Muscle layer of duodenum (tissue), 2 donors: Measurements from ENCODE around the gene LAIR2.

Experiments
- H3K27ac ChIP-seq: one replicate; pipeline ENCODE4 v1.7.0; 2013; ENCODE audit warnings: mild to moderate bottlenecking, low read length
- H3K27me3 ChIP-seq: one replicate; pipeline ENCODE4 v1.7.0; 2013; ENCODE audit warnings: low read depth, mild to moderate bottlenecking, control low read depth, low read length
- H3K36me3 ChIP-seq, 2 donors: one replicate each; pipeline ENCODE4 v1.7.0; 2013; ENCODE audit warnings: low read length in 2 of 2, control low read depth in 1 of 2, mild to moderate bottlenecking in 1 of 2; ENCODE audit not compliant: insufficient read depth in 2 of 2, control insufficient read depth in 1 of 2
- H3K4me1 ChIP-seq, 2 donors: one replicate each; pipeline ENCODE4 v1.7.0; 2013; ENCODE audit warnings: low read length in 2 of 2, mild to moderate bottlenecking in 2 of 2, control low read depth in 1 of 2, moderate library complexity in 1 of 2; ENCODE audit not compliant: insufficient read depth in 2 of 2, control insufficient read depth in 1 of 2
- H3K4me3 ChIP-seq, 2 donors: one replicate each; pipeline ENCODE4 v1.7.0; 2013; ENCODE audit warnings: low read length in 2 of 2, low read depth in 1 of 2, mild to moderate bottlenecking in 1 of 2
- H3K9me3 ChIP-seq, 2 donors: one replicate each; pipeline ENCODE4 v1.7.0; 2013; ENCODE audit warnings: low read length in 2 of 2, control low read depth in 1 of 2, mild to moderate bottlenecking in 1 of 2; ENCODE audit not compliant: control insufficient read depth in 1 of 2
- donor health status: healthy.

LAIR2 gene

DNA sequence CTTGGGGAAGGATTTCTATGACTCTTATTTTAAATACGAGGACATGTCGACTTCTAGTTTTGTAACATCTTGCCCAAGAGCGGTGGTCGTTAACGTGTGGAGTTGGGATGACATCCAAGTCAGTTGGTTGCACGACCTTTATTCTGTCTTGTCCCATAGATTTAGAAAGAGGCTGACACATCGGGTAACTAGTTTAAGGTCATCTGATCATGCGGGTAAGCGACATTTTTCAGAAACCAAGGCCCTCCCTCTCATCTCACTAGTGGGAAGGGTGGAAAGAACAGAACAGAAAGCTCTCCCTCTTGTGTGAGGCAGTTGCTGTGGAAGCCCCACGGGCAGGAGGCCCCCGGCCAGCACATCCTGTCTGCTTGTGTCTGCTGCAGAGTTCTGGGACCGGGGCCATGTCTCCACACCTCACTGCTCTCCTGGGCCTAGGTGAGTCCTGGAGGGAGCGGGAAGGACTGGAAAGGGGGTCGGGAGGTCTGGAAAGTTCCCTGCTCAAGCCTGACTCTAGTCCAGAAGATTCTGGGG, at the start of gene LAIR2:
Gene LAIR2, plus strand, starts transcription at position 314 of the 531 bp plus-strand sequence. Its CDS starts 88 bp downstream, at position 402.
- H3K4me3 ChIP-seq, result no peak within 1 kb of the TSS
- peaks cover 6% of the 10 kb centered on the region for H3K27me3 ChIP-seq
- H3K36me3 ChIP-seq, result no peaks in the 10 kb centered on the region
- H3K4me1 ChIP-seq, result no peaks in the 10 kb centered on the region
- no peaks in the 10 kb centered on the region for H3K9me3 ChIP-seq
- no peak within 1 kb of the TSS for H3K27ac ChIP-seq

- Histone ChIP-seq H3K4me1 (peaks cover 8 to 27% of the 10 kb centered on the region in 2 donors), H3K36me3 (peaks cover 73 to 84% of the 10 kb centered on the region in 2 donors), H3K27ac (no peak overlapping the region), H3K4me3 (no peak overlapping the region), H3K27me3 (no peaks in the 10 kb centered on the region), H3K9me3 (no peaks in the 10 kb centered on the region)
Observed at GRCh38 chr19:54453921-54454780, 48.5 kb upstream of the LAIR2 start.

DNA sequence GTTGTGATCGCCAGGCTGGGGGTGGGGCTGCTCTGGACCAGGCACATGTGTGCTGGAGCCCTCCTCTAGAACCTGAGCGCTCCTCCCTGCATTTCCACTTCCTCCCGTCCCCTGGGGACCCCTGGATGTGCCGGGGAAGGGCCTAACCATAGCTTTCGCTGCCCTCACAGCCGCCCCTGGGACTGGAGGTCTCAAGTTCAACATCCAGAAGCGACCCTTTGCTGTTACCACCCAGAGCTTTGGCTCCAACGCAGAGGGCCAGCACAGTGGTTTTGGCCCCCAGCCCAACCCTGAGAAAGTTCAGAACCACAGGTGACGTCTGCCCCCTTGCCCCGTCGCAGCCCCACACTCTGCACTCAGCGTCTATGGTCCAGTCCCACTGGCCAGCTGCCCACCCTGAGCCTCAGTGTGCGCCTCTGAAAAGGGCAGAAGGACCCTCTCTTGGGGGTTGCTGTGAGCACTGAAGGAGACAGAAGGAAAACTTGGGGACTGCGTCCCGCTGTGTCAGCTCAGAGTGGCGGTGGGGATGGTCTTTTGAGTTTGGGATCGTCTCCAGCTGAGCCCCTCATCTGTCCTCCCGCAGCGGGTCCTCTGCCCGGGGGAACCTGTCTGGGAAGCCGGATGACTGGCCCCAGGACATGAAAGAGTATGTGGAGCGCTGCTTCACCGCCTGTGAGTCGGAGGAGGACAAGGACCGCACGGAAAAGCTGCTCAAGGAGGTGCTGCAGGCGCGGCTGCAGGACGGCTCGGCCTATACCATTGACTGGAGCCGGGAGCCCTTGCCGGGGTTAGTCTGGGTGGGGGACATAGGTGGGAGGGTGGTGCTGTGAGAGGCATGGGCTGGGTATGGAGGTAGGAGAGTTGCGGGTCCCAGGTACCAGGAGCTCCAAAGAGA, 47.6 kb upstream of the LAIR2 start:
- Histone ChIP-seq H3K27ac (no peak overlapping the region), H3K4me3 (no peak overlapping the region), H3K4me1 (peaks cover 8 to 25% of the 10 kb centered on the region in 2 donors), H3K9me3 (no peaks in the 10 kb centered on the region), H3K27me3 (no peaks in the 10 kb centered on the region), H3K36me3 (peaks cover 82 to 89% of the 10 kb centered on the region in 2 donors)

- Histone ChIP-seq H3K4me3 (no peak overlapping the region), H3K4me1 (peaks cover 5 to 21% of the 10 kb centered on the region in 2 donors), H3K27me3 (no peaks in the 10 kb centered on the region), H3K36me3 (peaks cover 84 to 95% of the 10 kb centered on the region in 2 donors), H3K9me3 (no peaks in the 10 kb centered on the region), H3K27ac (no peak overlapping the region)
Observed at GRCh38 chr19:54455786-54456422, 46.7 kb upstream of the LAIR2 start.

DNA sequence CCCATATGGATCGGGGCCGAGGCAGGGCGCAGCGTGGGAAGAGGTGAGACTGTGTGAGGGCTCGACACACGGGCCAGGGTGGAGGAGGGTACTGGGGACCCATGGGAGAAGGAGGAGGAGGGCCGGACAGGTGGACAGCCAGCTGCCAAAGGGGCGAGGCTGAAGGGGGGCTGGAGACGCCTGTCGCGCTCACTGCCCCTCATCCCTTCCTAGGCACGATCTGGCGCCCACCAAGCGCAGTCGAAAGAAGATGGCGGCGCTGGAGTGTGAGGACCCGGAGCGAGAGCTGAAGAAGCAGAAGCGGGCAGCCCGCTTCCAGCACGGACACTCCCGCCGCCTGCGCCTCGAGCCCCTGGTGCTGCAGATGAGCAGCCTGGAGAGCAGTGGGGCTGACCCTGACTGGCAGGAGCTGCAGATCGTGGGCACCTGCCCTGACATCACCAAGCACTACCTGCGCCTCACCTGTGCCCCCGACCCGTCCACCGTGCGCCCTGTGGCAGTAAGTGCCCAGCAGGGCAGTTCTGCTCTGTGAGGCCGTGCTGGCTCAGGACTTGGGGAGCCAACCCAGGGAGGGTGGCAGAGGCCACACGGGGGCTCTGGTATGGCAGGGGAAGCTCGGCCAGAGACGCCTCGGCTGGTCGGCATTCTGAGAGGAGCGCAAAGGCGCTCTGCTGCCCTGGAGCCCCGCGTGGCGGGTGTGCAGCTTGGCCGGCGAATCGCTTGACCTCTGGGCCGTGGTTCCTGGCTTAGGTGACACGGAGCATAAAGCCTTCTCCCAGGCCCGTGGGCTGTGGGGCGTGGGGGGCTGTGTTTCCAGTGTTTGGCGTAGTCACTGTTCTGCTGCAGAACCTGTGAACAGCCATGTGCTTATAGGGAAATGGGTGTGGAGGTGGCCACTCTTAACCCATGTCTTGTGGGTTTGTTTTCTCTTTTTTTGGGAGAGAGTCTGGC, 45.9 kb upstream of the LAIR2 start:
- H3K27me3 ChIP-seq, result no peaks in the 10 kb centered on the region
- H3K27ac ChIP-seq, result no peak overlapping the region
- H3K36me3 ChIP-seq, result peaks cover 78 to 97% of the 10 kb centered on the region in 2 donors
- H3K4me3 ChIP-seq, result no peak overlapping the region
- peaks cover 0 to 21% of the 10 kb centered on the region in 2 donors for H3K4me1 ChIP-seq
- H3K9me3 ChIP-seq, result no peaks in the 10 kb centered on the region

DNA sequence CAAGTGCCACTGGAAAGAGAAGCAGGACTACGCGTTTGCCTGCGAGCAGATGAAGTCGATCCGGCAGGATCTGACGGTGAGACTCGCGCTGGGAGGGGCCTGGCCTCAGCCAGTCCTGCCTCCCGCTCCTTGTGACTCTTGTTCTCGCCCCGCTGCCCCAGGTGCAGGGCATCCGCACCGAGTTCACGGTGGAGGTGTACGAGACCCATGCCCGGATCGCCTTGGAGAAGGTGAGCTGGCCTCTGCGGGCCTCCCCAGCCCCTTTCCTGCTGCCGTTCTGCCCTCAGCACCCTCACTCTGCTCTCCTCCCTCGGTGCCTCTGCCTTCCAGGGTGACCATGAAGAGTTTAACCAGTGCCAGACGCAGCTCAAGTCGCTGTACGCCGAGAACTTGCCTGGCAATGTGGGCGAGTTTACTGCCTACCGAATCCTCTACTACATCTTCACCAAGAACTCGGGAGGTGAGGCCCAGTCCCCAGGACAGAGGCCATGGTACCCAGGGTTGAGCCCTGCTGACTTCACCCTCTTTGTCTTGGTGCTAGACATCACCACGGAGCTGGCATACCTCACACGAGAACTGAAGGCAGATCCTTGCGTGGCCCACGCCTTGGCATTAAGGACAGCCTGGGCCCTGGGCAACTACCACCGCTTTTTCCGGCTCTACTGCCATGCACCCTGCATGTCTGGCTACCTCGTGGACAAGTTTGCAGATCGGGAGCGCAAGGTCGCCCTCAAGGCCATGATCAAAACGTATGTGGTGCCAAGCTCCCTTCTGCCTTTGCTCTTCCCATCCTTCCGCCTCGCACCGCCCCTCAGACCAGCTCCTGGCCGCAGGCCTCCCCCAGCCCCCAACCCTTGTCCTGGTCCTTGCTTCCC, 44.6 kb upstream of the LAIR2 start:
- Histone ChIP-seq H3K9me3 (no peaks in the 10 kb centered on the region), H3K27ac (no peak overlapping the region), H3K27me3 (no peaks in the 10 kb centered on the region), H3K4me3 (no peak overlapping the region), H3K36me3 (peaks cover 64 to 89% of the 10 kb centered on the region in 2 donors), H3K4me1 (peaks cover 0 to 31% of the 10 kb centered on the region in 2 donors)

DNA sequence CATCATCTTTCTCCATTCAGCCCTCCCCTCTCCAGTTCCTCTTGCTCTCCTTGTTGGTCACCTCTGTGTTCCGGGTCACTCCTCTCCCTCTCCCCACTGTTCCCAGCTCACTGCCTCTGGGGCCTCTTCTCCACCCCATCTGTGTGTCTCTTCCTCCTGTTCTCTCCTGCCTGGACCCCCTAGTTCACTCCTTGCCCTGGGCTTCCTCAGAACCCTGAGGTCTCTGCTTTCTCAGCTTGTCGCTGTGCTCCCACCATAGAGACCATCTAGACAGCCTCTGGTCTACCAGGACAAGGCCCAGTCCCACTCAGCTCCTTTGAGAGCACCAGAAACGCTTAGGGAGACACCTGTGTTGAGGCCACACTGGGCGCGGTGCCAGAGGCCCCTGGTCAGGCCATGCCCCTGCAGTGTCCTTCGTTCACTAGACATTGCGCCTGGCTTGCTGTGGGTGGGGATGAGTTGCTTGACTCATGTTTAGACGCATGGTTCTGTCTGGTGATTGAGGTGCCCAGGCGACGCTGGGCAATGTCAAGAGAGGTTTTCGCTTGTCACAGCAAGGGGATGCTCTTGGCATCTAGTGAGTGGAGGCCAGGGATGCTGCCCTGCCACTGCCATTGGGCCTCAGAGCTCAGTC, 43.9 kb upstream of the LAIR2 start:
- no peaks in the 10 kb centered on the region for H3K27me3 ChIP-seq
- H3K27ac ChIP-seq, result no peak overlapping the region
- H3K9me3 ChIP-seq, result no peaks in the 10 kb centered on the region
- peaks cover 57 to 82% of the 10 kb centered on the region in 2 donors for H3K36me3 ChIP-seq
- H3K4me1 ChIP-seq, result peaks cover under 1 to 25% of the 10 kb centered on the region in 2 donors
- no peak overlapping the region for H3K4me3 ChIP-seq

GRCh38 chr19:54459282-54460229, 43.1 kb upstream of the LAIR2 start:
- no peaks in the 10 kb centered on the region for H3K27me3 ChIP-seq
- no peak overlapping the region for H3K4me3 ChIP-seq
- H3K36me3 ChIP-seq, result peaks cover 49 to 74% of the 10 kb centered on the region in 2 donors
- peaks cover 4 to 33% of the 10 kb centered on the region in 2 donors for H3K4me1 ChIP-seq
- no peak overlapping the region for H3K27ac ChIP-seq
- no peaks in the 10 kb centered on the region for H3K9me3 ChIP-seq
